Stimulated activated CD8-positive, alpha-beta memory T cell treated with anti-CD3 and anti-CD28 coated beads, Interleukin-7, amount 100 ng/mL, for 48 hours (primary cell): ENCODE measurements around the gene SOX13.

ENCODE experiments used
- DNase-seq, 2 donors: peaks; one replicate each; pipeline ENCODE4 v3.0.0-alpha.2; 2020; ENCODE audit warnings: low read depth in 1 of 2; ENCODE audit errors: extremely low read depth in 1 of 2

The SOX13 gene

GRCh38 chr1:204149635-204150565, 77.0 kb downstream of the SOX13 start:
- no peak for DNase-seq

- DNase-seq, result no peak
These were observed 78.0 kb downstream of the SOX13 start for GRCh38 chr1:204150702-204151551.

GRCh38 chr1:204151552-204152309, 78.8 kb downstream of the SOX13 start, which contains the start of gene ETNK2:
Gene ETNK2, minus strand, starts transcription at chr1:204152044. Its CDS starts 192 bp downstream, at chr1:204151852.
- DNase-seq, result peak in 1 of 2 donors; percentile 18

DNA sequence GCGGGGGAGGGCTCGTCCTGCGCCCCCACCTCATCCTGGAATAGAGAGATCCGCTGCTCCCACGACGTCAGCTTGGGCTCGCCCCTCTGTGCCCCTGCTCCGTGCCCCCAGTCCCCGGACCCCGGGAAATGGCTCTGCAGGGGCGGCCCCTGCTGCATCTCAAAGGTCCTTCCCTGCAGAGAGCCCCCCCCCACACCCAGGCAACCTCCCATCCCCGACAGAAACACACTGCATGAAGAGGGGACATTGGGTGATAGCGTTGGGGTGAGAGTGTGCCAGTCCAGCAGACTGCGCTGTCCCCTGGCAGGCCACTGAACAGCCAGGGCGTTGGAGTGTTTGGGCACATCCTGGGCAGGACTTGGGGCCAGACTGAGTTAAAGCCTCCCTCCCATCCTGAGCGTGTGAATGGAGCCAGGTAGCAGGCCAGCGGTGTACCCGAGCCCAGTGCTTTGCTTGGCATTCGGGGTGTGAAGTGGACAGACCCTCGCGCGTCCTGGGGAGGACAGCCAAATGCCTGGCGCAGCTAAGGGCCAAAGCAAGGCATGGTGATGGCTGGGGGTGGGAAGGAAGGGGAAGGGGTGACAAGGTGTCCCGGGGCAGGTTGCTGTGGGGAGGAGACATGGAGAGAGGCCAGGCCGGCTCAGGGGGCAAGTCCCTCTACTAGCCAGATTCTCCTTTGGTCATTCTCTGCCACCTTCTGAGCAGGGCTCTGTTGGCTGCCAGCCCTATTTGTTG, 79.6 kb downstream of the SOX13 start:
- DNase-seq, result no peak

DNA sequence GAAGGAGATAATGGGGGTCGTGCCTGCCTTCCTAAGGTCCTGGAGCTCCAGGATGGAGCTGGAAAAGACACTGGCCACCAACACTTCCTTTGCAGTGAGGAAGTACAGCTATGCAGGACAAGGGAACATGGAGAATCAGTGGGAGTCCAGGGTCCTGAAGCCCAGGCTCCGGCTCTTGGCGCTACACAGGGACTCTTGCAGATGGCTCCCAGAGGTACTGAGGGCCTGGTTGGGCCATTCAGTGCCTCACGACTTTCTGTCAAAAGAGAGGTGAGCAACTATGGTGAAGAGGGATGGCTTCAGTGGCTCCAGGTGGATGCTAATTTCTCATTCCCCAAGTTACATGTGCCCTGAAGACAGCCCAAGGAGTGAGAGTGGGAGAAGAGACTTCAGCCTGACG, 80.8 kb downstream of the SOX13 start:
- no peak for DNase-seq

GRCh38 chr1:204154568-204155255, 81.8 kb downstream of the SOX13 start:
- no peak for DNase-seq

DNA sequence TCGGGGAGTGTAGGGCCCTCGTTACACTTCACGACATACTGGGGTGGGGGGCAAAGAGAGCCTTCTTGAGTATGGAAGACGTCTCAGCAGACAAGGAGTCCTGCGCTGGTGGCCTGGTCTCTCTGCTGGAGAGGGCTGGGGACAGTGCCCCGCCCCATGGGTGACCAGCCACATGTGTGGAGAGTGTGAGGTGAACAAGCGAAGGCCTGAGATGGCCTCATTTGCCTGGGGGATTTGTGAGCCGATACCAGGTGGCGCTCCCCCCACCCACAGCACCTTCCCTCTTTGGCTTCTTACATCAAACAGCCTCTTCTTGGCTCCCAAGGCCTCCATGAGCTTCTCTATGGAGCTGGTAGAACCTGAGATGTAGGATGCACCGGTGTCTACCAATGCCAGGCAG, 83.0 kb downstream of the SOX13 start:
- no peak for DNase-seq

DNA sequence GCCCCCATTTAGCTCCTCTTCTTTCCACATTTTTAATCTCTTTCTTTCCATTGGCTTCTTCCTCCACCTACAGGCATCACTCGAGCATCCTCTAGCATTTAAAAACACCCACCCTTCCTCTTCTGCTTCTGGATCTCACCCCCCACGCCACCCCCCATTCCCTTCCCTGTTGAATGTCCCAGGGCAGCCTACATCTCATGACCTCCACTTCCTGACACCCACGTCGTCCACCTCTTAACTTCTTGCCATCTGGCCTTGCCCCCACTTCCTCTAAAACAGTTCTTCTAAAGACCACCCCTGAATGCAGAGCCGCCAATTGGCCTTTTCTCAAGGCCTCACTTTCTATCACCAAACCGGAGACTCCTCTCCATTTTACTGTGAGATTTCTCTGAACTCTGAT, 85.0 kb downstream of the SOX13 start:
- no peak for DNase-seq

DNA sequence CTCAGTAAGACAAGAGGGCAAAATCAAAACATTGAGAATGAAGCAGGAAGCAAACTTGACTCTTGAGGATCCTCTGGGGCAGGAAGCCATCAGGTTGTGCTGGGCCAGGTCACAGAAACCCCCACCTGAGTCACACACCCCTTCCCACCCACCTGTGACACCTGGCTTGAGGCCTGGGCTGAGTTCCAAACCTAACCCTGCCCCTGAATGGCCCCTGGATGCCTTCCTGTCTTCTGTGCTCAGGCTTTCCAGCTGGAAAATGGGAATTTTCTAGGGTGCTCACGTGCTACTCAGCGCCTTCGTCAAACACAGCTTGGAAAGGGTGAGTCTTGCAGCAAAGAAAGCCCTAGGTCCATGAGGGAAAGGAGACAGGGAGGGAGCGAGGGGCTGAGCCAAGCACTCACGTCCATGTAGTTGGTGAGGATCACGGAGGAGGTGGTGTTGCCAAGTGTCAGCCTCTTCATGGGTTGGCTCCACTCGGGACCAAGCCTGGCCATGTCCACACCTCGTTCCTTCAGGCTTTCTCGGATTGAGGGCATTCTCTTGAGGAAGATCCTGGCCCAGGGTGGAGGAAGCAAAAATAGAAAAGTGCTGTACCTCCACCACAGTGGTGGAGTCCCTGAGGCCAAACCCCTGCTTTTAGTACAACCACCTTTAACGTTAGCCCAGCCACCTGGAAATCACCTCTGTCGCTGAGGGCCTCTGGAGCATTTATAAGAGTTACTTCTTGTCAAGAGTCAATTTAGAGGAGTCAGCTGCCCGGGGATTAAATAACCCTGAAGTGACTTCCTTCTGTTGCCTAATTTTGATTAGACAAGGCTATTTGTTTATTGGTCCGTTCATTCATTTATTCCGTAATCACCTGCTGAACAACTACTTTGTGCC, 88.9 kb downstream of the SOX13 start:
- no peak for DNase-seq

DNA sequence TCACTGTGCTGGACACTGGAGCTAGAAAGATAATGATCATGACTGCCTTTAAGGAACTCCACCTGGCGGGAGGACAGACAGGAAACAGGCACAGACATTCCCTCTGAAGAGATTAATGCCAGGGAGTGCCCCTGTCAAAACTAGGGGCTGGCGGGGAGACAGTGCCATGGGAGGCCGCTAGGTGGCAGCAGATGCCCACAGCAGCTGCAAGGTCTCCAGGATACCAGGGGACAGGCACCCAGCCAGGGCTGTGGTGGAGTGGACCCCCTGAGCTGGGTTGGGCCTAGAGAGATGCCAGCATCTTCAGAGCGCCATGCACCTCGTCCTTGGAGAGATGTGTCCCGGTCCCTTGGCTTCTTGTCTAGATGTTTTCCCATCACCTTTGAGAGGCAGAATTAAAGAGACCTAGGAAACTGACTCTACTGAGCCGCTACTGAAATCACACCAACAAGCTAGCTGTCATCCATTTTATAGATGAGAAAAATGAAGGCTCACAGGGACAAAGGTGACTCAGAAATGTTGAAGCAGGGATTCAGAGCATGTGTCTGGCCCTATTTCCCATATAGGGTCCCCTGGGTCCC, 89.7 kb downstream of the SOX13 start:
- peak; percentile 47 to 51 for DNase-seq

DNA sequence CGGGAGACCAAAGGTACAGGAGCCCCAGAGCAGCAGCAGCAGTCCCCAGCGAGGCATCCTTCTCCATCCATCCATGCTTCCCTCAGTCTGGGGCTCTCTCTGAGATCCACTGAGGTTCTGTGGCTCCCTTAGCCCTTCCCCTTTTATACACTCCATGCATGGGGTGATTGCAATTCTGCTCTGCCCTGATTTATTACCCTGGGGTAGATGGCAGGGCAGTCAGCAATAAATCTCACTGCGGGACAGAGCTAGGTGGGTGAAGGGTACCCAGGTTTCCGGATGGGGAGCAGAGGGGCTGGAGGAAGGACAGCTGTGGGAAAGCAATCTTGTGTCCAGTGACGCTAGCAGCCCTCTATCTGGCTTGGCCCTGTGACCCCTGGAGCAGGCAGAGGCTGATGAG, 93.3 kb downstream of the SOX13 start, which contains the start of gene REN:
TSS of gene REN (minus strand) at position 119 of the 400 bp plus-strand sequence. CDS start at position 75, 44 bp downstream.
- DNase-seq, result no peak

- no peak for DNase-seq
These were observed 94.8 kb downstream of the SOX13 start for GRCh38 chr1:204167730-204168129.

- DNase-seq, result no peak
These were observed 96.9 kb downstream of the SOX13 start for GRCh38 chr1:204169858-204170257.

GRCh38 chr1:204170494-204171155, 97.7 kb downstream of the SOX13 start:
- DNase-seq, result no peak

DNA sequence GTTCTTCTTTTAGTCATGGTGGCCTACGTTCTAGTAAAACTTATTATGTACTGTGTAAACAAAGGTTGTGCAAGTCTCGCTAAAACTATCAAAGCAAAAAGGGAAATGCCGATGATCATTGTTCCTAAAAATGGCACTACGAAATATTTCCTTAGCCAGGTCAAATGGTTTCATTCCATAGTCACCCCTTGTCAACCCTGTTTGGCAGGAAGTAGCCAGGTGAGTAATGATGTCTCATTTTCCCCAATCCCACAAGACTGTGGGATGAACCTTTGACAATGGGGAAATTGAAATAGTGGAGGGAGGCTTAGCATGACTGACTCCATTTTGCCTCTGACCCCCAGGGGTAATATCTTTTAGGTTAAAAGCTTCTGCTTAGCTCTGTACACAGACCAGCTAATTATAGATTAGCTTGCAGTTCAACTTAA, 98.8 kb downstream of the SOX13 start:
- no peak for DNase-seq

DNA sequence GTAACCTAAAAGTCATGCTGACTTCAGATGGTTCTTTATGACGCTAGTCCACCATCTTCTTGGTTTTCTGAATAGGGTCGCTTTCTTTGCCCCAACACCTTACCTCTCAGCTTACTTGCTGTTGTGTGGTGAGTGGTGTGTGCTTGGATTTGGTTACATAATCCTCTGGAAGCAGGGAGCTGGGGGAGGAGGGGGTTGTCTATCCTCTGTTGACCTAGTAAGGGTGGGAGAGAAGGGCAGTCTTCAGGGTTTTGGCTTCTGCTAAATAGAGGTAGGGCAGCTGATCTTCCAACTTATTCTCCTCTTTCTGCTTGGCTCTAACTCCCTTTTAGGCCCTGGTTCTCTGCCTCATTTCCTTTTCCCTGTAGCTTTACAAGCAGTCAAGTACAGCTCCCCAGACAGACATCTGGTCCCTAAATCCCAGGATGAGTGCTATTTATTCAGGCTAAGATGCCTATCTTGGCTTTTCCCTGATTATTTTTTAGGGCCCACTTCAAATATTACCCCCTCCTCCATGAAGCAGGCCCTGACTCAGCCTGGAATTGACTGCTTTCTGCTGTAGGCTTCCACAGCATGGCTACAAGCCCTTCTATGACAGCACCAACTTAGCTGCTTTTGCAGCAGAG, 99.6 kb downstream of the SOX13 start:
- no peak for DNase-seq

- DNase-seq, result no peak
These were observed 102.0 kb downstream of the SOX13 start for GRCh38 chr1:204174958-204175357.
